IPS DF 19.7 (cell line): ENCODE data around the gene DAGLA.
"Not testable (repeated sequence)": the region's sequence is repeated elsewhere in the genome, so short reads cannot be mapped to it uniquely, and the experiment has no call there.

ENCODE experiments used
- DNase-seq: peaks from one replicate; pipeline ENCODE4 v3.0.0-alpha.2; 2013; ENCODE audit warnings: low read depth, low spot score

Gene DAGLA

DNA sequence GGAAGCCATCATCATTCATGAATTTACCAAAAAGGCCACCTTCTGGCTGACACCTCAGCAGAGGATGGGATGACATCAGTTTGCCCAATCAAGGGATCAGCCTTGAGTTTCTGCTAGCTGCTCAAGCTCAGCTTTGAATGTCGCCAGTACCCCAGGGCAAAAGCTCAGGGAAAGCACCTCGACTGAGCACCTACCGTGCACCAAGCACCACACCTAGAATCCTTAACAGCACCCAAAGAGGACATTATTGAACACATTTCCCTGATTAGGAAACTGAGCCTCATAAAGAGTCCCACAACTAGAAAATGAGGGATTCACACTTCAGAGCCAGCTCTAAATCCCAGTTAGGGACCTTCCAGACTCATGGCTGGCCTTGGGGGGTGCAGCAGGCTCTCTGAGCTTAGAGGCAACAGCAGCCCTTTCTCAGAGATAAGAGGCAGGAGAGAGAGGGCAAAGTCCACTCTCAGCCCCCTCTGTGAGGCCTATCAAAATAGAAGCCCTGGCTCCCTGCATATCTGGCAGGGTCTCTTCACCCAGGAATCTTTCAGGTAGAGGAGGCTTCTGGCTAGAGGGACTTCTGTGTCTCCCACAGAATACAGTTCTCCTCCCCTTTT lies 13.4 kb upstream of the DAGLA start:
- DNase-seq: no peak

DNA sequence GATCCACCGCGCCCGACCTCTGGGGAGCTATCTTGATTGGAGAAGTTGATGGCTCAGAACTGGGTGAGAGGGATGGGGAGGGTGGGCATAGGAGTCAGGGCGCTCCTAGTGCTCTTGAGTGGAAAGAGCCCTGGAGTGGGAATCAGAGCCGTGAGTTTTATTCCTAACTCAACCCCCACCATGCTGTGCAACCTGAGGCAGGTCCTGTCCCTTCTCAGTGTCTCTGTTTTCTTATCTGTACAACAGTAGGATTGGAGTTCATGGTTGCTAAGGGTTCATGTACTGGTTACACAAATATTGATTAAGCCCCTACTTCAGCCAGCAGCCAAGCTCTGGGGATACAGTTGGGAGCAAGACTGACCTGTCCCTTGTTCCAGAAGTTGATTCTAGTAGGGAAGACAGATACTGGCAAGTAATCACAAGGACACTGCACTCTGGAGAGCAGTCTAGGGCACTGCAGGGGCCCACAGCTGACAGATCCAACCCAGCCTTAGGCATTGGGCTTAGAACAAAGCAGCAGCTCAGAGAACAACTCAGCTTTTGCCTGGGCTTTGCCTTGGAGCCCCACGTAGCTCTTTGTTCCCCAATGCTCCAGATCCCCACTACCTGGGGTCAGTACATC lies 12.4 kb upstream of the DAGLA start:
- no peak for DNase-seq

- DNase-seq: no peak
Measured at GRCh38 chr11:61669417-61669816, 10.8 kb upstream of the DAGLA start.

GRCh38 chr11:61670626-61671025 lies 9.6 kb upstream of the DAGLA start:
- no peak for DNase-seq

- no peak for DNase-seq
Measured at GRCh38 chr11:61671527-61671926, 8.7 kb upstream of the DAGLA start.

GRCh38 chr11:61673946-61674467 lies 6.2 kb upstream of the DAGLA start:
- not testable (repeated sequence) for DNase-seq

- DNase-seq: no peak
Measured at GRCh38 chr11:61675826-61676225, 4.4 kb upstream of the DAGLA start.

DNA sequence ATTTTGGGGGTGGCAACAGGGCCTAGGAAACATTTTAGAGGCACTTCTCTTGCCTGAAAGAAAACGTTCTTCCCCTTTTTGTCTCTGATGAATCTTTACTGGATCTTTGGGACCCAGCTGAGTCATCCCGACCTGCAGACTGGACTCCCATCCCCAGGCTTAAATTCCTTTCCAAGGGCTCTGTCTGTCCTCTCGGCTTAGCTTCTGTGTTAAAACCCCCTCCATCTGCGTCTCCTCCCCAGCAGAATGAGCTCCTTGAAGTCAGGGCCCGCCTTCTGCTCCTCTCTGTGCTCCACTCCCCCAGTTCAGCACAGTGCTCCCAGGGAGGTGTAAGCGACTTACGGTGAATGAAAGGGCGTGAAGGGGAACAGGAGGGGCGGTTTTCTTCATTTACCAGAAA lies 895 bp upstream of the DAGLA start:
- DNase-seq: no peak

DNA sequence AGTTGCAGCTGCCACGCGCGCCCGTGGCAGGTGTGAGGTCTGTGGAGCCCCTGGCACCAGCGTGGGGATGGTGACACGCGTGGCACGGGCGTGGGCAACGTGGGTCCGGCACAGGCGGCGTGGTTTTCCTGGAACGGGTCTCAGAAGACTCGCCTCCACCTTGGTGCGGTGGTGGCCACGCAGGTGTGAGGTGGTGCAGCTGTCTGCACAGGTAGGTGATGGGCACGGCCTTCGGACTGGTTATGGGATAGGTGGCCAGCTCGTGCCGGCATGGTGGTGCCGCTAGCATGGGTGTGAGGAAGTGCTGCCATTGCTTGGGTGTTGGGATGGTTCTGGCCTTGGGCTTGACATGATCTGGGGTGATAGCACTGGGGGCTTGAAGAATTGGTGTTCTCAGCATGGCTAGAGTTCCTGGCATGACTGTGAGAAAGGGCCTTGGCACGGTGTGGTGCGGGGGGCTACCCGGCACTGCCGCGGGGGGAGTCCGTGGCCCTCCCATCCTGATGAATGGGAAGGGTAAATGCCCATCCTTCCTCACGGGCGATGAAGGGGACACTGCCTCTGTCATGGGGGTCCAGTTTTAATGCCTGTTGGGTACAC lies 531 bp downstream of the DAGLA start:
- no peak for DNase-seq

GRCh38 chr11:61682093-61682732 lies 2.0 kb downstream of the DAGLA start:
- no peak for DNase-seq

DNA sequence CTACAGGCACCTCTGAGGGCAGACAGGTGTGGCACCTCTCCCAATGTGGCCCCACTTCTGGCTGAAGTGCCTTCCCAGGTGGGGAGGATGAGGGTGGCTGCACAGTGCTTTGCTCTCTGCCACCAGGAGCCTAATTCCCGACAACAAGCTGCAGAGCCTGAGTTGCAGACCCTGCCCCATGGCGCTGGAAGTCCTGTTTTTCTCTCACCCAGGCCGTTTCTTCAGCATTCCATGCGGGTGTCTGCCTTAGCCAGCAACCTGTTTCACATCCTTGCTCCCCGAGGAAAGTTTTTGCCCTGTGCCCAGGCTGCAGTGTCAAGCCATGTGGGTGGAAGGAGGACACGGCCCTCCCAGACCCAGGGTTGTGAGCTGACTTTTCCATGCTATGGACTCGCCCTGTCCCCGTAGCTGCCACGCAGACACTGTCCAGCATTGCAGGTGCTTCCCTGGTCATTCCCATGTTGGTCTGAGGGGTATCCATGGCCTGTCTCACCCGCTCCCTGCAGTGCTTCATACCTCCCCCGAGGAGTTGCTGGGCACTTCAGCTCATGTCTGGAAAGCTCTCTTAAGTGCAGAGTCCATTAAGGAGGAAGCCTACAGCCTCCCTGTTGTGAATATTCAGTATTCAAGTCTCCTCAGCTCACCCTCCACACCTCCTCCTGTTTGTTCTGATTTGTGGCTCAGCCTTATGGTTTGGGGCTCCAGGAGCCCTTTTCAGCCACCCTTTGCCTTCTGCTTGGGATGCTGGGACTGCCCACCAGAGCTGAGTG lies 2.9 kb downstream of the DAGLA start:
- no peak for DNase-seq

DNA sequence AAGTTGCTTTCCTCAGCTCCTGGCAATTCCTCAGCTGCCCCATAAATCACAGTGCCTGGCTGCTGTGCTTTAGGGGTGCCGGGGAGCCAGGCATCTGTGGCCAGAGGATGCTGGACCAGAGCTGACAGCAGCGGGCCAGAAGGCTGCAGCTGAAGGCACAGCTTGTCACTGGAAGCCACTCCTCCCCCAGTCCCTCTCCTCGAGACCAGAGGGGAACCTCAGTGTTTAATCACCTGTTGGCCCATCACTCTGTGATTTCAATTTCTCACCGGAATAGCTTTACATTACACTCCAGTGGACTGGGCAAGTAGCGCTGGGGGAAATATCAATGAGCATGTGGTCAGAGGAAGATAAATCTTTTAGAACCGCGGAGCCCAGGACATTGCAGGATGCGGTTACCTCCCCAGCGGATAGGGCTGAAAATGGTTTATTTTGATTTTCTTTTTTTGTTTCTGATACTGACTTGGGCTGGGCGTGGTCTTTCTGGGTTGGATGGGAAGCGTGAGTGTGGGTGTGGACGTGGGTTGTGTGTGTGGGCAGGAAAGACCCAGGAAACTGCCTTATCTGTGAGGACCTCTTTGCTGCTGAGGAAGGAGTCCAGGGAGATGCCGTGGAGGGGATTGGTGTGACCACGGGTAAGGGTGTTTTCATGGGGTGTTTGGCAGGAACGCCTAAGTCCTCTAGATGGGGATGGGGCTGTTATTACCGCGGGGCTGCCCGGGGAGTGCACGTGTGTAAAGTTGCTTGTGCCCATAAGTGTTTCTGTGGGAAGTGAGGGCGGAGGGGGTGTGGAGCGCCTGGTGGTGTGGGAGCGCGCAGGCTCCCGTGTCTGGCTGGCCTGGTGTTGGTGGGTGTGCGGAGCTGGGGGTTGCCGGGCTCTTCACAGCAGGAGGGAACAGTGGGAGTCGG lies 4.0 kb downstream of the DAGLA start:
- no peak for DNase-seq

DNA sequence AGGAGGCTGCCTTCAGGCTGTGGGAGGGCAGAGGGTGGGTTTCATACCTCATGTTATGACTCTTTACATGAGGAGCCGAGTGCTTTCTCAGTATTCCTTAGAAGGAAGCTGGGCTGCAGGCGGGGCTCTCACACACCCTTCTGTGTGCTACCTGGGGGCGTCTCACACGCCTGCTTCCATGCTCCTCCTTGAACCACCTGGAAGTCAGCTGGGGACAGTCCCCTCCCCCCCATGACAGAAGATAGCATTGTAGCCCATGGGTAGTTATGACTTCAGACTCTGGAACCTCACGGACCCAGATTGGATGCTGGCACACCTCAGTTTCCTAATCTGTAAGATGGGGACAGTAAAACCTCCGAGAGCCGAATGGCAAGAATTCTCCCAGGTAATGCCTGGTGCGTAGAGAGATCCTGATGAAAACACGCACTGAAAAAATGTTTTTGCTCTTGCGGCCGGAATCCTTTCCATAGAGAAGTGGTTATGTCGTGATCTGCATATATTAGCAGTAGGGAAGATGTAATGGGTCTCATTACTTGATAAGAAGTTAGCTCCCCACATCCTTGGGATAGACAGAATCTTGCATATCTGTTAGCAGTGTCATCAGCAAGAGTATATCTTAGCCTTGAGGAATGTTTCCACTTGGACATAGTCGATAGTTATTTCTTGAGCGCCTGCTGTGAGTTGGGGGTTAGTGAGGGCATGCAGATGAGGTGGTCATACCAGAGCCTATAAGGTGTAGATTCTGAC lies 4.9 kb downstream of the DAGLA start:
- no peak for DNase-seq

DNA sequence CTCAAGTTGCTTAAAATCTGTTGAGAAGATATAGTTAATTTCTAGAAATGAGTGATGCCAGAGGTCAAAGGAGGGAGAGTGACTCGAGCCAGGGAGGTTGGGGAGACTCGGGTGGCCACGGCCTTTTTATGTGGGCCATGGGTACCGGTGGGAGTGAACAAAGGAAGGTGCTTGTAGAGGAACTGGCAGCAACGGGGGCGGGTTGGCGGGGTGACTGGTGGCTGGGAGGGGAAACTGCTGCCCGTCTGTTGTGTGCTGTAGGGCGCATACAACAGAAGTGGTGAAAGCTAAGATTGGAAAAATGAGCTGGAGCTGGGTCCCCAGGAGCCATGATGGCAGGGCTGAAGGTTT lies 5.4 kb downstream of the DAGLA start:
- DNase-seq: no peak

GRCh38 chr11:61686066-61686465 lies 5.9 kb downstream of the DAGLA start:
- DNase-seq: no peak

DNA sequence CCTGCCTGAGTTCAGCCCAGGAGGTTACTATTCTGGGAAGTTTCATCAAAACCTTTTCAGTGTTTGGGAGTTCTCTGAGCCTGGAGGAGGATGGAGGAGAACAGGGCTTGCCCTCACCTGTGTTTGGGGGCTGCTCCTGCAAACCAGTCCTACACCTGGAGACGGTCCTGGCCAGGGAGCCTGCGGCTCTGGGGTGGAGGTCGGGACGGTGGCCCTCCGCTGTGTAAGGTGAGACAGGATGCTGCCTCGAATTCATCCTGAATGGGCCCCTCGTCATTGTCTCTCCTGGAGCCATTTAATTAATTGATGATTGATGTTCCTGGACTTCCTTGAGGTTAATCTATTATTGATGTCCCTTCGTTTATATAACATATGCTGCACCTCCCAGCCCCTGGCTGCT lies 6.3 kb downstream of the DAGLA start:
- DNase-seq: no peak

DNA sequence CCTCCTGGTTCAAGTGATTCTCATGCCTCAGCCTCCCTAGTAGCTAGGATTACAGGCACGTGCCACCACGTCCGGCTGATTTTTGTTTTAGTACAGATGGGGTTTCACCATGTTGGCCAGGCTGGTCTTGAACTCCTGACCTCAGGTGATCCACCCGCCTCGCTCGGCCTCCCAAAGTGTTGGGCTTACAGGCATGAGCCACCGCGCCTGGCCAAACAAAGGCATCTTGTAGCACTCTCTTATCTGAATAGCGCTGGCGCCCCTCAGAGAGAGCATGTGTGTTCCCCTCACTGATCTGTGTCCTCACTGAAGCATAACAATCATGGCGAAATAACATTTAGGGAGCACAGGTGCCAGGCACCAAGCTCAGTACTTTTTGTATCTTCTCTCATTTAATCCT lies 7.2 kb downstream of the DAGLA start:
- no peak for DNase-seq

GRCh38 chr11:61688365-61689163 lies 8.4 kb downstream of the DAGLA start:
- no peak for DNase-seq

GRCh38 chr11:61689164-61689496 lies 8.9 kb downstream of the DAGLA start:
- DNase-seq: no peak
